ENCODE data around the gene MAPRE3. TPM values are rescaled to one million over a fixed set of nuclear protein-coding genes. Genes with fewer than 3 reads are reported as not detected.

MAPRE3 gene
- total RNA-seq, 1 experiment from 2014 or later = 10.3 TPM

- Mint-ChIP-seq H3K4me1 (peaks cover 12% of the 10 kb centered on the region), H3K27me3 (ENCODE audit: low read depth) (peaks cover 11% of the 10 kb centered on the region; the same call in 1 of the 2 replicates), H3K4me3 (no peak overlapping the region), H3K27ac (no peak overlapping the region), H3K9me3 (peaks cover 21% of the 10 kb centered on the region), H3K36me3 (peaks cover 21% of the 10 kb centered on the region)
- ChIA-PET POLR2A (interaction anchor here (0.6 to 1.9 kb wide), 9 partner anchors 8 to 412 kb away, joined by 3 to 8 read pairs (median 4); partner anchors contain the start of genes DPYSL5, NRBP1 and OST4), CTCF (interaction anchor here (0.5 to 6.9 kb wide), 74 partner anchors 9 to 832 kb away, joined by 3 to 596 read pairs (median 6); partner anchors contain the start of genes AGBL5, DPYSL5, EMILIN1 and KHK)
- DNase-seq (ENCODE audit: low spot score) = peak; percentile 83
- TF ChIP-seq STAT6 (CRISPR knock-in tag; conservative IDR thresholded peaks at IDR 0.05; ENCODE audit: low read depth) (no peak), EMX1 (CRISPR knock-in tag; IDR thresholded peaks at IDR 0.05) (no peak), ZNF423 (CRISPR knock-in tag; IDR thresholded peaks at IDR 0.05) (0 out of 2 replicates have a peak, but pooled peaks have one; percentile 53), SMAD3 (CRISPR knock-in tag; IDR thresholded peaks at IDR 0.05; ENCODE audit: borderline replicate concordance) (no peak), CBFB (CRISPR knock-in tag; IDR thresholded peaks at IDR 0.05; ENCODE audit: low read depth) (no peak)
- TF ChIP-seq, protein P1, sequence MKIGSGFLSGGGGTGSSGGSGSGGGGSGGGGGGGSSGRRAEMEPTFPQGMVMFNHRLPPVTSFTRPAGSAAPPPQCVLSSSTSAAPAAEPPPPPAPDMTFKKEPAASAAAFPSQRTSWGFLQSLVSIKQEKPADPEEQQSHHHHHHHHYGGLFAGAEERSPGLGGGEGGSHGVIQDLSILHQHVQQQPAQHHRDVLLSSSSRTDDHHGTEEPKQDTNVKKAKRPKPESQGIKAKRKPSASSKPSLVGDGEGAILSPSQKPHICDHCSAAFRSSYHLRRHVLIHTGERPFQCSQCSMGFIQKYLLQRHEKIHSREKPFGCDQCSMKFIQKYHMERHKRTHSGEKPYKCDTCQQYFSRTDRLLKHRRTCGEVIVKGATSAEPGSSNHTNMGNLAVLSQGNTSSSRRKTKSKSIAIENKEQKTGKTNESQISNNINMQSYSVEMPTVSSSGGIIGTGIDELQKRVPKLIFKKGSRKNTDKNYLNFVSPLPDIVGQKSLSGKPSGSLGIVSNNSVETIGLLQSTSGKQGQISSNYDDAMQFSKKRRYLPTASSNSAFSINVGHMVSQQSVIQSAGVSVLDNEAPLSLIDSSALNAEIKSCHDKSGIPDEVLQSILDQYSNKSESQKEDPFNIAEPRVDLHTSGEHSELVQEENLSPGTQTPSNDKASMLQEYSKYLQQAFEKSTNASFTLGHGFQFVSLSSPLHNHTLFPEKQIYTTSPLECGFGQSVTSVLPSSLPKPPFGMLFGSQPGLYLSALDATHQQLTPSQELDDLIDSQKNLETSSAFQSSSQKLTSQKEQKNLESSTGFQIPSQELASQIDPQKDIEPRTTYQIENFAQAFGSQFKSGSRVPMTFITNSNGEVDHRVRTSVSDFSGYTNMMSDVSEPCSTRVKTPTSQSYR (CRISPR knock-in tag; IDR thresholded peaks at IDR 0.05) = 0 out of 2 replicates have a peak, but pooled peaks have one; percentile 58
- TF ChIP-seq, protein P2, sequence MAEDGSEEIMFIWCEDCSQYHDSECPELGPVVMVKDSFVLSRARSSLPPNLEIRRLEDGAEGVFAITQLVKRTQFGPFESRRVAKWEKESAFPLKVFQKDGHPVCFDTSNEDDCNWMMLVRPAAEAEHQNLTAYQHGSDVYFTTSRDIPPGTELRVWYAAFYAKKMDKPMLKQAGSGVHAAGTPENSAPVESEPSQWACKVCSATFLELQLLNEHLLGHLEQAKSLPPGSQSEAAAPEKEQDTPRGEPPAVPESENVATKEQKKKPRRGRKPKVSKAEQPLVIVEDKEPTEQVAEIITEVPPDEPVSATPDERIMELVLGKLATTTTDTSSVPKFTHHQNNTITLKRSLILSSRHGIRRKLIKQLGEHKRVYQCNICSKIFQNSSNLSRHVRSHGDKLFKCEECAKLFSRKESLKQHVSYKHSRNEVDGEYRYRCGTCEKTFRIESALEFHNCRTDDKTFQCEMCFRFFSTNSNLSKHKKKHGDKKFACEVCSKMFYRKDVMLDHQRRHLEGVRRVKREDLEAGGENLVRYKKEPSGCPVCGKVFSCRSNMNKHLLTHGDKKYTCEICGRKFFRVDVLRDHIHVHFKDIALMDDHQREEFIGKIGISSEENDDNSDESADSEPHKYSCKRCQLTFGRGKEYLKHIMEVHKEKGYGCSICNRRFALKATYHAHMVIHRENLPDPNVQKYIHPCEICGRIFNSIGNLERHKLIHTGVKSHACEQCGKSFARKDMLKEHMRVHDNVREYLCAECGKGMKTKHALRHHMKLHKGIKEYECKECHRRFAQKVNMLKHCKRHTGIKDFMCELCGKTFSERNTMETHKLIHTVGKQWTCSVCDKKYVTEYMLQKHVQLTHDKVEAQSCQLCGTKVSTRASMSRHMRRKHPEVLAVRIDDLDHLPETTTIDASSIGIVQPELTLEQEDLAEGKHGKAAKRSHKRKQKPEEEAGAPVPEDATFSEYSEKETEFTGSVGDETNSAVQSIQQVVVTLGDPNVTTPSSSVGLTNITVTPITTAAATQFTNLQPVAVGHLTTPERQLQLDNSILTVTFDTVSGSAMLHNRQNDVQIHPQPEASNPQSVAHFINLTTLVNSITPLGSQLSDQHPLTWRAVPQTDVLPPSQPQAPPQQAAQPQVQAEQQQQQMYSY (CRISPR knock-in tag; IDR thresholded peaks at IDR 0.05) = peak; percentile 97
- TF ChIP-seq, protein P3, sequence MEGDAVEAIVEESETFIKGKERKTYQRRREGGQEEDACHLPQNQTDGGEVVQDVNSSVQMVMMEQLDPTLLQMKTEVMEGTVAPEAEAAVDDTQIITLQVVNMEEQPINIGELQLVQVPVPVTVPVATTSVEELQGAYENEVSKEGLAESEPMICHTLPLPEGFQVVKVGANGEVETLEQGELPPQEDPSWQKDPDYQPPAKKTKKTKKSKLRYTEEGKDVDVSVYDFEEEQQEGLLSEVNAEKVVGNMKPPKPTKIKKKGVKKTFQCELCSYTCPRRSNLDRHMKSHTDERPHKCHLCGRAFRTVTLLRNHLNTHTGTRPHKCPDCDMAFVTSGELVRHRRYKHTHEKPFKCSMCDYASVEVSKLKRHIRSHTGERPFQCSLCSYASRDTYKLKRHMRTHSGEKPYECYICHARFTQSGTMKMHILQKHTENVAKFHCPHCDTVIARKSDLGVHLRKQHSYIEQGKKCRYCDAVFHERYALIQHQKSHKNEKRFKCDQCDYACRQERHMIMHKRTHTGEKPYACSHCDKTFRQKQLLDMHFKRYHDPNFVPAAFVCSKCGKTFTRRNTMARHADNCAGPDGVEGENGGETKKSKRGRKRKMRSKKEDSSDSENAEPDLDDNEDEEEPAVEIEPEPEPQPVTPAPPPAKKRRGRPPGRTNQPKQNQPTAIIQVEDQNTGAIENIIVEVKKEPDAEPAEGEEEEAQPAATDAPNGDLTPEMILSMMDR (IDR thresholded peaks at IDR 0.05) = peak; percentile 71
- ATAC-seq = peak; percentile 92
Measured at GRCh38 chr2:27016801-27017325, 46.4 kb downstream of the MAPRE3 start.

DNA sequence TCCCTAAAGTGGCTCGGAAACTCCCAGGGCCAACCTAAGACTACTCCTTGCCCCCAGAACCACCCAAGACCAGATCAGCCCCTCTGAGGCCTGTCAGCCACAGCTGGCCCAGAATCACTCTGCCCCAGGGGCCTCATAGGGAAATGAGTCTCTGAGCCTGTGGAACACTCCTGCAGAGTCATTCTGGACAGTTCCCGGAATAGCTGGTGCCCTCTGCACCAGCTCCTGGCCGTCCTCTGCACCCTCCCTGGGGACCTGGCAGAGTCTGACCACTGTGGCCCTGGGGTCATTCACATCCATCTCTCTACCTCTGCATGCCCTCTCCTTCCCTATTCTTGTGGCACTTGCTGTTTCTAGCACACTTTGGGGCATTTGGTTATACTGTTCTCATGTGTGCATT, 47.7 kb downstream of the MAPRE3 start:
- H3K27ac Mint-ChIP-seq = no peak overlapping the region
- TF ChIP-seq, protein P4, sequence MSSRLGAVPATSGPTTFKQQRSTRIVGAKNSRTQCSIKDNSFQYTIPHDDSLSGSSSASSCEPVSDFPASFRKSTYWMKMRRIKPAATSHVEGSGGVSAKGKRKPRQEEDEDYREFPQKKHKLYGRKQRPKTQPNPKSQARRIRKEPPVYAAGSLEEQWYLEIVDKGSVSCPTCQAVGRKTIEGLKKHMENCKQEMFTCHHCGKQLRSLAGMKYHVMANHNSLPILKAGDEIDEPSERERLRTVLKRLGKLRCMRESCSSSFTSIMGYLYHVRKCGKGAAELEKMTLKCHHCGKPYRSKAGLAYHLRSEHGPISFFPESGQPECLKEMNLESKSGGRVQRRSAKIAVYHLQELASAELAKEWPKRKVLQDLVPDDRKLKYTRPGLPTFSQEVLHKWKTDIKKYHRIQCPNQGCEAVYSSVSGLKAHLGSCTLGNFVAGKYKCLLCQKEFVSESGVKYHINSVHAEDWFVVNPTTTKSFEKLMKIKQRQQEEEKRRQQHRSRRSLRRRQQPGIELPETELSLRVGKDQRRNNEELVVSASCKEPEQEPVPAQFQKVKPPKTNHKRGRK (CRISPR knock-in tag; IDR thresholded peaks at IDR 0.05; ENCODE audit: borderline replicate concordance) = no peak
- no peak for TF ChIP-seq CREM (CRISPR knock-in tag; IDR thresholded peaks at IDR 0.05)
- TF ChIP-seq, protein P5, sequence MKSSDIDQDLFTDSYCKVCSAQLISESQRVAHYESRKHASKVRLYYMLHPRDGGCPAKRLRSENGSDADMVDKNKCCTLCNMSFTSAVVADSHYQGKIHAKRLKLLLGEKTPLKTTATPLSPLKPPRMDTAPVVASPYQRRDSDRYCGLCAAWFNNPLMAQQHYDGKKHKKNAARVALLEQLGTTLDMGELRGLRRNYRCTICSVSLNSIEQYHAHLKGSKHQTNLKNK (CRISPR knock-in tag; IDR thresholded peaks at IDR 0.05) = no peak
- no peak for TF ChIP-seq ZNF219 (CRISPR knock-in tag; IDR thresholded peaks at IDR 0.05; ENCODE audit: borderline replicate concordance)
- TF ChIP-seq AFF4 (CRISPR knock-in tag; IDR thresholded peaks at IDR 0.05; ENCODE audit: borderline replicate concordance) = no peak
- TF ChIP-seq USF2 (CRISPR knock-in tag; IDR thresholded peaks at IDR 0.05) = no peak

More for the DNA sequence above, 47.7 kb downstream of the MAPRE3 start:
- H3K4me3 Mint-ChIP-seq = no peak overlapping the region
- no peak for DNase-seq (ENCODE audit: low spot score)
- H3K27me3 Mint-ChIP-seq (ENCODE audit: low read depth) = peaks cover 4% of the 10 kb centered on the region; the same call in 1 of the 2 replicates
- H3K36me3 Mint-ChIP-seq = peaks cover 11% of the 10 kb centered on the region
- H3K9me3 Mint-ChIP-seq = peaks cover 10% of the 10 kb centered on the region
- ATAC-seq = no peak
- ChIA-PET POLR2A (interaction anchor here (0.6 to 1.9 kb wide), 2 partner anchors 56 to 390 kb away, joined by 3 to 8 read pairs; no protein-coding TSS in a partner anchor), CTCF (interaction anchor here (1.4 to 6.9 kb wide), 6 partner anchors 36 to 171 kb away, joined by 3 to 596 read pairs (median 42); partner anchors contain the start of genes DPYSL5 and MAPRE3)
- peaks cover 12% of the 10 kb centered on the region for H3K4me1 Mint-ChIP-seq

All from WTC11 (cell line).